Caco-2 (cell line): ENCODE measurements around the gene RIMS3. TPM values are rescaled to one million over a fixed set of nuclear protein-coding genes. Genes with fewer than 3 reads are reported as not detected.

Experiments
- BruUV-seq: library from RNA; stranded (reverse); fragments of 400-500 nt; replicated peaks from 2 replicates; lab custom pipeline; 2021; lab: Mats Ljungman, UMichigan
- CTCF ChIA-PET: fragments of 300-600 bp; sonication (Branson Sonifier 250); formaldehyde crosslinking; loops from one replicate; lab custom pipeline; 2022; ENCODE audit warnings: antibody characterized with exemption; lab: Charles Lee
- POLR2A ChIA-PET: fragments of 300-600 bp; sonication (Branson Sonifier 250); formaldehyde crosslinking; loops from one replicate; lab custom pipeline; 2022; ENCODE audit warnings: antibody characterized with exemption; lab: Charles Lee
- DNase-seq, 2 experiments: peaks; one replicate each; pipeline versions ENCODE4 v3.0.0 to v3.0.0-alpha.2; 2020 to 2022
- H3K27me3 ChIP-seq: replicated peaks from 2 replicates; pipeline ENCODE4 v1.6.0; 2011; ENCODE audit warnings: low read length; ENCODE audit not compliant: control insufficient read depth, insufficient read depth
- H3K36me3 ChIP-seq: 2 replicates; pipeline ENCODE4 v1.5.1; 2011; ENCODE audit warnings: low read length; ENCODE audit not compliant: control insufficient read depth, insufficient read depth
- H3K4me1 ChIP-seq: fragments of 250-450 bp; sonication (Bioruptor Pico); 2 replicates; pipeline ENCODE4 v1.5.1; 2020; ENCODE audit warnings: mild to moderate bottlenecking
- H3K4me3 ChIP-seq: 2 replicates; pipeline ENCODE4 v1.5.1; 2011; ENCODE audit warnings: low read depth, mild to moderate bottlenecking, control low read depth, low read length
- H3K9me3 ChIP-seq: fragments of 250-450 bp; sonication (Bioruptor Pico); 2 replicates; pipeline ENCODE4 v1.5.1; 2020; ENCODE audit warnings: mild to moderate bottlenecking, moderate library complexity
- H3K27ac Mint-ChIP-seq: one replicate; pipeline ENCODE4 v1.8.0; 2022; ENCODE audit warnings: mixed read lengths; ENCODE audit not compliant: unreplicated experiment
- H3K27me3 Mint-ChIP-seq: one replicate; pipeline ENCODE4 v1.8.0; 2022; ENCODE audit warnings: mixed read lengths; ENCODE audit not compliant: insufficient read depth, unreplicated experiment
- H3K36me3 Mint-ChIP-seq: one replicate; pipeline ENCODE4 v1.8.0; 2022; ENCODE audit warnings: mild to moderate bottlenecking, mixed read lengths; ENCODE audit not compliant: insufficient read depth, unreplicated experiment
- H3K4me1 Mint-ChIP-seq: one replicate; pipeline ENCODE4 v1.8.0; 2022; ENCODE audit warnings: low read depth, mixed read lengths; ENCODE audit not compliant: unreplicated experiment
- H3K4me3 Mint-ChIP-seq: one replicate; pipeline ENCODE4 v1.8.0; 2022; ENCODE audit warnings: mild to moderate bottlenecking, moderate library complexity, mixed read lengths; ENCODE audit not compliant: unreplicated experiment
- H3K9me3 Mint-ChIP-seq: one replicate; pipeline ENCODE4 v1.8.0; 2022; ENCODE audit warnings: mixed read lengths; ENCODE audit not compliant: unreplicated experiment
- intact Hi-C: fragments of 100-400 bp; cut with micrococcal nuclease; formaldehyde crosslinking; loops from one replicate; pipeline ENCODE4 v1.10.0; 2022; ENCODE audit not compliant: unreplicated experiment
- total RNA-seq: library from RNA; stranded (reverse); gene quantifications from 2 replicates; pipeline ENCODE4 v1.2.3, GENCODE V29; 2022
- TF ChIP-seq, protein P1 (sequence below), 2 experiments: fragments of 200-600 bp in 1 of 2; IDR thresholded peaks; 1 replicate in 1 of 2; 2 replicates in 1 of 2; pipeline versions ENCODE4 v1.5.1 to v1.8.0; 2011 to 2022; ENCODE audit warnings: antibody characterized with exemption in 1 of 2, control low read depth in 1 of 2, inconsistent platforms in 1 of 2, low read depth in 1 of 2, low read length in 1 of 2, mild to moderate bottlenecking in 1 of 2, moderate library complexity in 1 of 2; ENCODE audit not compliant: insufficient read depth in 1 of 2, severe bottlenecking in 1 of 2, unreplicated experiment in 1 of 2

RIMS3 gene
- total RNA-seq, 1 experiment from 2014 or later, result 3.1 TPM

DNA sequence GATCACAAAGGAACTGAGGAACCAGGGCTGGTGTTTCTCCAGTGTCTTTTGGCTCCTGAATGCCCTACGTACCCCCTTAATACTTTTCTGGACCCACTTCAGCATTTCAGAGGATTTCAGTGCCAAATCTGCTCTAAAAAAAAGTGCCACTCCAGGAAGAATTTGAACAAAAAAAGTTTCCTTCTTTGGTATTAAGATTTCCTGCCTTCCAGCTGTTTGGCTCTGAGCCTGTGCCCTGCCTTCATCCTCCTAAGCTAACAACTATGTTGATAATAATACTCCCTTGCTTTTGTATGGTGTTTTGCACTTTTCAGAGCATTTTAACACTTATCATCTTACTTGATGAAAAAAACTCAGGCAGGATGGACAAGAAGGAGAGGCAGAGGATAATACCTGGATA lies 11.0 kb upstream of the RIMS3 start:
- H3K4me1 ChIP-seq, result no peaks in the 10 kb centered on the region
- H3K36me3 ChIP-seq, result no peaks in the 10 kb centered on the region
- H3K9me3 ChIP-seq, result no peaks in the 10 kb centered on the region
- Mint-ChIP-seq H3K27me3 (no peaks in the 10 kb centered on the region), H3K4me3 (no peak overlapping the region), H3K27ac (no peak overlapping the region), H3K9me3 (no peaks in the 10 kb centered on the region), H3K36me3 (no peaks in the 10 kb centered on the region), H3K4me1 (no peaks in the 10 kb centered on the region)
- no peak overlapping the region for H3K4me3 ChIP-seq
- intact Hi-C loops, result no loop called here
- H3K27me3 ChIP-seq, result no peaks in the 10 kb centered on the region
- BruUV-seq, result no TSS peak
- CTCF ChIA-PET, result no interaction called here
- no peak for DNase-seq
- TF ChIP-seq, protein P1, sequence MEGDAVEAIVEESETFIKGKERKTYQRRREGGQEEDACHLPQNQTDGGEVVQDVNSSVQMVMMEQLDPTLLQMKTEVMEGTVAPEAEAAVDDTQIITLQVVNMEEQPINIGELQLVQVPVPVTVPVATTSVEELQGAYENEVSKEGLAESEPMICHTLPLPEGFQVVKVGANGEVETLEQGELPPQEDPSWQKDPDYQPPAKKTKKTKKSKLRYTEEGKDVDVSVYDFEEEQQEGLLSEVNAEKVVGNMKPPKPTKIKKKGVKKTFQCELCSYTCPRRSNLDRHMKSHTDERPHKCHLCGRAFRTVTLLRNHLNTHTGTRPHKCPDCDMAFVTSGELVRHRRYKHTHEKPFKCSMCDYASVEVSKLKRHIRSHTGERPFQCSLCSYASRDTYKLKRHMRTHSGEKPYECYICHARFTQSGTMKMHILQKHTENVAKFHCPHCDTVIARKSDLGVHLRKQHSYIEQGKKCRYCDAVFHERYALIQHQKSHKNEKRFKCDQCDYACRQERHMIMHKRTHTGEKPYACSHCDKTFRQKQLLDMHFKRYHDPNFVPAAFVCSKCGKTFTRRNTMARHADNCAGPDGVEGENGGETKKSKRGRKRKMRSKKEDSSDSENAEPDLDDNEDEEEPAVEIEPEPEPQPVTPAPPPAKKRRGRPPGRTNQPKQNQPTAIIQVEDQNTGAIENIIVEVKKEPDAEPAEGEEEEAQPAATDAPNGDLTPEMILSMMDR (IDR thresholded peaks at IDR 0.05; ENCODE audit: insufficient read depth in 1 of 2, low read depth in 1 of 2, low read length in 1 of 2, severe bottlenecking in 1 of 2, unreplicated experiment in 1 of 2), result no peak
- POLR2A ChIA-PET, result no interaction called here

DNA sequence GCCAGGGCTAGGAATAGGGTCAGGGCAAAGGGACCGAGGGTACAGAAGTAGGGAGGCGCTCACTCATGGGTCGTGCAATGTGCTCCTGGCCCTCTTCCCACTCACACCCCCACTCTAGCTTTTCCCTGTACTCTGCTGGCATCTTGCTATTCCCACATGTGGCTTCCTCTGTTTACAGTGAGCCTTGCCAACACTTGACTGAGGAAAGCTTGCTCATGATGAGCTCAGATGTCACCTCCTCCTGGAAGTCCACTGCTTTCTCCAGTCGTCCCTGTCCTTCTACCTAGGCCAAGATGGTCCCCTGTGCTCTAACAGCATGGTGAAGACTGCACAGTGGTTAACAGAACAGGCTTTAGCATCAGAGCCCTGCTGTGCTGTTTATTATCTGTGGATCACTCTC lies 8.0 kb upstream of the RIMS3 start:
- Mint-ChIP-seq H3K4me3 (no peak overlapping the region), H3K27me3 (peaks cover 4% of the 10 kb centered on the region), H3K9me3 (no peaks in the 10 kb centered on the region), H3K36me3 (no peaks in the 10 kb centered on the region), H3K4me1 (no peaks in the 10 kb centered on the region), H3K27ac (no peak overlapping the region)
- H3K4me1 ChIP-seq, result no peaks in the 10 kb centered on the region
- TF ChIP-seq, protein P1 (IDR thresholded peaks at IDR 0.05; ENCODE audit: insufficient read depth in 1 of 2, low read depth in 1 of 2, low read length in 1 of 2, severe bottlenecking in 1 of 2, unreplicated experiment in 1 of 2), result no peak
- no TSS peak for BruUV-seq
- H3K9me3 ChIP-seq, result no peaks in the 10 kb centered on the region
- intact Hi-C loops, result no loop called here
- ChIA-PET CTCF (no interaction called here), POLR2A (no interaction called here)
- H3K27me3 ChIP-seq, result no peaks in the 10 kb centered on the region
- H3K4me3 ChIP-seq, result no peak overlapping the region
- no peaks in the 10 kb centered on the region for H3K36me3 ChIP-seq
- DNase-seq, result no peak

DNA sequence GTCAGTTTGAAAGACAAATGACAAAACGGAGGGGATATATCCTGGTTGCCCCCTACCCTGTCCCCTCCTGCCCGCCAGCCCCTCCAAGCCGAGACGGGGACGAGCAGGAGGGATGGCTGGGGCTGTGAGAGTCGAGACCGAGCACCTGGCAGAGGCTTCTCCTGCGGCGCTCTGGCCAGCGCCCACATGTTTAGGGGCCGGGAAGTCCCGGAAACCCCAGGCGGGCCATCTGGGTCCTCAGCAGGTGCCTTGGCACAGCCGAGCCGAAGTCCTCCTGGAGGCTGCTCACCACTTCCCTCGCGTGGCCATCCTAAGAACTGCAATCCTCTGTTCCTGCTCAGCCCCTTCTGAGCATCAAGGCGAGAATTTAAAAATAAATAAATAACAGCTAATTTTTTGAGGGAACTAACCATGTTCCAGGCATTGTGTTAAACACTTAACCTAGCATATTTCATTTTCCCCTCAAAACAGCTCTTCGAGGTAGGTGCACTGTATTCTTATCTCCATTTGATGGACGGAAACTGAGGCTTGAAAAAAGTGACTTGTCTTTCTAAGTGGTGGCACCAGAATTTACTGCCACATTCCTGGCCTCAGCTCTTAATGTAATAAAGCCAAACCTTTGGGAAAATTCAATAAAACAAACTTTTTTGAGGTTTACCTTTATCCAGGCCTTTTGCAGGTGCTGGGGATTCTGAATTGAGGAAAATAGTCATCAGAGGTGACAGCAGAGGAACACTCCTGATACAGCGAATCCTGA lies 3.5 kb upstream of the RIMS3 start:
- Mint-ChIP-seq H3K36me3 (no peaks in the 10 kb centered on the region), H3K27me3 (peaks cover 4% of the 10 kb centered on the region), H3K4me1 (no peaks in the 10 kb centered on the region), H3K9me3 (no peaks in the 10 kb centered on the region), H3K27ac (no peak overlapping the region), H3K4me3 (no peak overlapping the region)
- TF ChIP-seq, protein P1 (IDR thresholded peaks at IDR 0.05; ENCODE audit: insufficient read depth in 1 of 2, low read depth in 1 of 2, low read length in 1 of 2, severe bottlenecking in 1 of 2, unreplicated experiment in 1 of 2), result peak; percentile 65 to 77
- Histone ChIP-seq H3K36me3 (no peaks in the 10 kb centered on the region), H3K9me3 (no peaks in the 10 kb centered on the region), H3K27me3 (no peaks in the 10 kb centered on the region), H3K4me3 (no peak overlapping the region), H3K4me1 (no peaks in the 10 kb centered on the region)
- intact Hi-C loops, result loop anchor here (5.0 kb wide), 3 partner anchors 37 to 137 kb away; partner anchors contain the start of gene ZNF684
- CTCF ChIA-PET, result no interaction called here
- DNase-seq, result peak; percentile 55 to 70
- no TSS peak for BruUV-seq
- POLR2A ChIA-PET, result no interaction called here
